ACHN (cell line): ENCODE results near the gene TAF4B.
"Not testable (repeated sequence)": the region's sequence is repeated elsewhere in the genome, so short reads cannot be mapped to it uniquely, and the experiment has no call there.

ENCODE experiments used
- DNase-seq: peaks from one replicate; pipeline ENCODE4 v3.0.0-alpha.2; 2015
- in situ Hi-C: cut with HindIII; loops from 2 replicates; pipeline ENCODE4 v1.10.0; 2017; ENCODE audit warnings: low sequenced_read_pairs, low pct_ligation_motif_present, low pct_unique_long_range_greater_than_20kb

The TAF4B gene

GRCh38 chr18:26226229-26227050 is at the start of gene TAF4B:
TSS of gene TAF4B (plus strand) at chr18:26226445. CDS start at chr18:26226934, 489 bp downstream.
- in situ Hi-C loops: no loop called here

GRCh38 chr18:26181343-26181826 is 44.9 kb upstream of the TAF4B start:
- no peak for DNase-seq
- in situ Hi-C loops: no loop called here

More at GRCh38 chr18:26226229-26227050, at the start of gene TAF4B:
- DNase-seq: peak; percentile 92

GRCh38 chr18:26183395-26184112 is 42.7 kb upstream of the TAF4B start:
- DNase-seq: no peak
- in situ Hi-C loops: no loop called here

- in situ Hi-C loops: no loop called here
- DNase-seq: peak; percentile 38
These were observed 41.0 kb upstream of the TAF4B start for GRCh38 chr18:26185267-26185666.

GRCh38 chr18:26190506-26190905 is 35.7 kb upstream of the TAF4B start:
- in situ Hi-C loops: no loop called here
- DNase-seq: peak; percentile 39

GRCh38 chr18:26192233-26192632 is 34.0 kb upstream of the TAF4B start:
- no peak for DNase-seq
- in situ Hi-C loops: no loop called here

- in situ Hi-C loops: no loop called here
- no peak for DNase-seq
These were observed 29.6 kb upstream of the TAF4B start for GRCh38 chr18:26196605-26197004.

- DNase-seq, in situ Hi-C loops: not testable (repeated sequence)
These were observed 24.2 kb upstream of the TAF4B start for GRCh38 chr18:26202001-26202400.

- in situ Hi-C loops: no loop called here
These were observed 20.9 kb upstream of the TAF4B start for GRCh38 chr18:26205318-26205717.

GRCh38 chr18:26206488-26206887 is 19.8 kb upstream of the TAF4B start:
- in situ Hi-C loops: no loop called here
- peak; percentile 16 for DNase-seq

More at GRCh38 chr18:26205318-26205717, 20.9 kb upstream of the TAF4B start:
- DNase-seq: no peak

GRCh38 chr18:26207937-26208336 is 18.3 kb upstream of the TAF4B start:
- in situ Hi-C loops: no loop called here
- no peak for DNase-seq

- no peak for DNase-seq
- in situ Hi-C loops: no loop called here
These were observed 17.3 kb upstream of the TAF4B start for GRCh38 chr18:26208977-26209376.

GRCh38 chr18:26210147-26210546 is 16.1 kb upstream of the TAF4B start:
- DNase-seq: no peak
- in situ Hi-C loops: no loop called here

GRCh38 chr18:26215247-26215970 is 10.8 kb upstream of the TAF4B start:
- in situ Hi-C loops: no loop called here
- no peak for DNase-seq

- DNase-seq: no peak
- in situ Hi-C loops: no loop called here
These were observed 1.1 kb upstream of the TAF4B start for GRCh38 chr18:26225022-26225693.

- in situ Hi-C loops: no loop called here
- DNase-seq: no peak
These were observed 373 bp upstream of the TAF4B start for GRCh38 chr18:26225915-26226228.

- peak; percentile 2 for DNase-seq
- in situ Hi-C loops: no loop called here
These were observed 916 bp downstream of the TAF4B start for GRCh38 chr18:26227051-26227670.

- in situ Hi-C loops: no loop called here
- no peak for DNase-seq
These were observed 2.5 kb downstream of the TAF4B start for GRCh38 chr18:26228562-26229260.
